ENCODE measurements around the gene H3-3A.

Gene H3-3A

DNA sequence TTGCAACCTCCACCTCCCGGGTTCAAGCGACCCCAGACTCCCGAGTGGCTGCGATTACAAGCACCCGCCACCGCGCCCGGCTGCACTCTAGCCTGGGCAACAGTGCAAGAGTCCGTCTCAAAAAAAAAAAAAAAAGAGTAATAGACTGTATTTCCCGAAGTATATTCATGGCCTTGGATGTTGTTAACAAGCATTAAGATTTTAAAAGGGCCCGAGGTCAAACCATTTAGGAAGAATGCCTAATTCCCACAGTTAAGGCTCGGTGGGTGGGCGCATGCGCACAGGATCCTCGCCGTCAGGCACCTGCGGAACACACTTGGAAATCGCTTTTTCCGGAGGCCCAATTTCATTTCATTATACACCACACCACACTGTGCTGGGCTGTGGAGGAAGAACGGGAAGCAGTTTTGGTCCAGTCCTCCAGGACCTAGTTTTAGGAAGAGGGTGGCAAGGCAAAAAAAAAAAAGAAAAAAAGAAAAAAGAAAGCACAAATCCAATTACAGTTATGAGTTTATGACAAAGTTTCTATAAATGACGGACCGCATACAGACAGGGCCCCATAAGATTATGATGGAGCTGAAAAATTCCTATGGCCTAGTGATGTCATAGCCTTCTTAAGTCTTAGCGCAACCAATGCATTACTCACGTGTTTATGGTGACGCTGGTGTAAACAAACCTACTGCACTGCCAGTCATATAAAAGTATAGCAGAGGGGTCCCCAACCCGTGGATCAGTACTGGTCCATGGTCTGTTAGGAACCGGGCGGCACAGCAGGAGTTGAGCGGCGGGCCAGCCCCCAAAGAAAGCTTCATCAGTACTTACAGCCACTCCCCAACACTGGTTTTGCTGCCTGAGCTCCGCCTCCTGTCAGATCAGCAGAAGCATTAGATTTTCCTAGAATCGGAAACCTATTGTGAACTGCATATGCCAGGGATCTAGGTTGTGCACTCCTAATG lies 38.2 kb downstream of the H3-3A start:
- H3K4me3 ChIP-seq (ENCODE audit: low read length) = peak overlapping the region; percentile 56
- no peaks in the 10 kb centered on the region for H3K36me3 ChIP-seq (replicated peaks; ENCODE audit: insufficient read depth, low read length)
- TF ChIP-seq, protein P1, sequence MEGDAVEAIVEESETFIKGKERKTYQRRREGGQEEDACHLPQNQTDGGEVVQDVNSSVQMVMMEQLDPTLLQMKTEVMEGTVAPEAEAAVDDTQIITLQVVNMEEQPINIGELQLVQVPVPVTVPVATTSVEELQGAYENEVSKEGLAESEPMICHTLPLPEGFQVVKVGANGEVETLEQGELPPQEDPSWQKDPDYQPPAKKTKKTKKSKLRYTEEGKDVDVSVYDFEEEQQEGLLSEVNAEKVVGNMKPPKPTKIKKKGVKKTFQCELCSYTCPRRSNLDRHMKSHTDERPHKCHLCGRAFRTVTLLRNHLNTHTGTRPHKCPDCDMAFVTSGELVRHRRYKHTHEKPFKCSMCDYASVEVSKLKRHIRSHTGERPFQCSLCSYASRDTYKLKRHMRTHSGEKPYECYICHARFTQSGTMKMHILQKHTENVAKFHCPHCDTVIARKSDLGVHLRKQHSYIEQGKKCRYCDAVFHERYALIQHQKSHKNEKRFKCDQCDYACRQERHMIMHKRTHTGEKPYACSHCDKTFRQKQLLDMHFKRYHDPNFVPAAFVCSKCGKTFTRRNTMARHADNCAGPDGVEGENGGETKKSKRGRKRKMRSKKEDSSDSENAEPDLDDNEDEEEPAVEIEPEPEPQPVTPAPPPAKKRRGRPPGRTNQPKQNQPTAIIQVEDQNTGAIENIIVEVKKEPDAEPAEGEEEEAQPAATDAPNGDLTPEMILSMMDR (IDR thresholded peaks at IDR 0.05; ENCODE audit: low read length) = peak; percentile 17; the same call in 1 of the 2 replicates
- TF ChIP-seq EZH2 (optimal IDR thresholded peaks at IDR 0.05; ENCODE audit: low read depth, low read length) = no peak
- peak overlapping the region; percentile 69 for H3K4me2 ChIP-seq (ENCODE audit: low read depth, low read length)
- DNase-seq = peak; percentile 51
- peak overlapping the region; percentile 71 for H2AFZ ChIP-seq (ENCODE audit: low read length)
- no peak overlapping the region for H3K27ac ChIP-seq (ENCODE audit: low read length)
- no peaks in the 10 kb centered on the region for H3K79me2 ChIP-seq (ENCODE audit: low read length)
- peaks cover 5% of the 10 kb centered on the region for H3K4me1 ChIP-seq (ENCODE audit: low read length)
- H3K9ac ChIP-seq (ENCODE audit: low read length) = peak overlapping the region; percentile 23; the same call in 1 of the 2 replicates
- H3K27me3 ChIP-seq (replicated peaks; ENCODE audit: insufficient read depth, low read length) = no peaks in the 10 kb centered on the region
- no peaks in the 10 kb centered on the region for H3K9me2 ChIP-seq (replicated peaks; ENCODE audit: insufficient read depth, low read length)
- no peaks in the 10 kb centered on the region for H3K9me3 ChIP-seq (replicated peaks; ENCODE audit: insufficient read depth, low read length)
- H3F3A ChIP-seq (ENCODE audit: insufficient read depth, low read length) = no peaks in the 10 kb centered on the region; the same call in 1 of the 2 replicates
- no peaks in the 10 kb centered on the region for H4K20me1 ChIP-seq (ENCODE audit: insufficient read depth, low read length)

DNA sequence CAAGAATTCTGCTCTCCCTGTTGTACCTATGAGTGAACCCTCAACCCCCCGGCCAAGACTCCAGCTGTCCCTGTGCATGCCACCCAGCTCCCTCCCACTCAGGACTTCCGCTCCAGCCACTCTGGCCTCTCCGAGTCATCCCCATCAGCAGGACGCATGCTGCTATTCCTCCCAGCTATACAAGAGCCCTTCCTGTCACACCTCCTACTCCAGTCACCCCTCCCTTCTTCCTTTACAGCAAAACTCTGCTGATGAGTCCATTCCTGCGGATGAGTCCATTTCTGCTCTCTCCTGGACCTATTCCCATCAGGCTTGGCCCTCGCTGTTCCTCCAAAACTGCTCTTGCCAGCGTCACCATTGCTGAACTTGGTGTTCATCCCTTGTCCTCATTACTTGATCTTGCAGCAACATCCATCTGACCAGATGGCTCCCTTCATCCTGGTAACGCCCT lies 42.2 kb downstream of the H3-3A start:
- H3K79me2 ChIP-seq (ENCODE audit: low read length) = no peaks in the 10 kb centered on the region
- TF ChIP-seq EZH2 (optimal IDR thresholded peaks at IDR 0.05; ENCODE audit: low read depth, low read length) (no peak), EZH2phosphoT487 (IDR thresholded peaks at IDR 0.05; ENCODE audit: low read length) (no peak)
- TF ChIP-seq, protein P1 (IDR thresholded peaks at IDR 0.05; ENCODE audit: low read length) = no peak
- no peaks in the 10 kb centered on the region for H3K9me3 ChIP-seq (replicated peaks; ENCODE audit: insufficient read depth, low read length)
- H3K4me1 ChIP-seq (ENCODE audit: low read length) = peaks cover 21% of the 10 kb centered on the region
- H2AFZ ChIP-seq (ENCODE audit: low read length) = no peak overlapping the region
- H3K9me2 ChIP-seq (replicated peaks; ENCODE audit: insufficient read depth, low read length) = no peaks in the 10 kb centered on the region
- no peaks in the 10 kb centered on the region for H4K20me1 ChIP-seq (ENCODE audit: insufficient read depth, low read length)
- H3K27me3 ChIP-seq (replicated peaks; ENCODE audit: insufficient read depth, low read length) = no peaks in the 10 kb centered on the region
- DNase-seq = no peak
- no peak overlapping the region for H3K4me3 ChIP-seq (ENCODE audit: low read length)
- no peak overlapping the region for H3K4me2 ChIP-seq (ENCODE audit: low read depth, low read length)
- H3K36me3 ChIP-seq (replicated peaks; ENCODE audit: insufficient read depth, low read length) = no peaks in the 10 kb centered on the region
- no peak overlapping the region for H3K9ac ChIP-seq (ENCODE audit: low read length)
- no peak overlapping the region for H3K27ac ChIP-seq (ENCODE audit: low read length)
- H3F3A ChIP-seq (ENCODE audit: insufficient read depth, low read length) = peaks cover 19% of the 10 kb centered on the region

DNA sequence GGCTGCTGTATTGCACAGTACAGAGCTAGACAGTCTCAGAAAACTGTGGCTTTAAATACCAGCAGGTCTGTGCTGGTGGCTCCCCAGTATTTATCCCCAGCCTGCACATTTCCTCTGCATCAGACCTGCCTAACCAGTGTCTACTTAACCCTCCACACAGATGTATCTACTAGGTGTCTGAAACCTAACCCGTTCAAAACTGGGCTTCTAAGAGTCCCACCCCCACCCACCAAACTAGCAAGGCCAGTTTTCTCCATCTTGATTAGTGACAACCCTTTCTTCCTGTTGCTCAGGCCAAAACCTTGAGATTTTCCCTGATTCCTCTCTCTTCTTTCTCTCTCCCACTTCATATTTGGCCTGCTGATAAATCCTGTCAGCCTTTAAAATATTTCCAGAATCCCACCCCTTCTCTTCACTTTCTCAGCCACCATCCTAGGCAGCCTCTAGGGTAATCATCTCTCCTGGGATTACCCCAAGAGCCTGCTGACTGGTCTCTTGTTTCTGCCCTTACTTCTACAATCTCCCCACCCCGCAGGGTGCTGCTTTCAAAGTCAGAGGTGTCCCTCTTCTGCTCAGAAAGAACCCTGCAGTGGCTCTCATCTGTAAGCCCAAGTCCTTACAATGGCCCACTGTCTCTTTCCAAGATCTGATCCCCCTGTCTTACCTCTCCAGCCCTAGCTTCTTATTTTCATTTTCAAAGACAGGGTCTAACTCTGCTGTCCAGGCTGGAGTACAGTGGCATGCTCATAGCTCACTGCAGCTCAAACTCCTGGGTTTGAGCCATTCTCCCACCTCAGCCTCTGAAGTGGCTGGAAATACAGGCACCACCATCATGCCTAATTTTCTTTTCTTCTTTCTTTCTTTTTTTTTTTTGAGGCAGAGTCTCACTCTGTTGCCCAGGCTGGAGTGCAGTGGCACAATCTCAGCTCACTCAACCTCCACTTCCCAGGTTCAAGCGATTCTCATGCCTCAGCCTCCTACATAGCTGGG lies 45.2 kb downstream of the H3-3A start:
- Histone ChIP-seq H3K27me3 (replicated peaks; ENCODE audit: insufficient read depth, low read length) (no peaks in the 10 kb centered on the region), H3K79me2 (ENCODE audit: low read length) (no peaks in the 10 kb centered on the region), H2AFZ (ENCODE audit: low read length) (peak overlapping the region; percentile 31), H3K9me3 (replicated peaks; ENCODE audit: insufficient read depth, low read length) (no peaks in the 10 kb centered on the region), H3K4me2 (ENCODE audit: low read depth, low read length) (no peak overlapping the region), H4K20me1 (ENCODE audit: insufficient read depth, low read length) (no peaks in the 10 kb centered on the region), H3K4me3 (ENCODE audit: low read length) (no peak overlapping the region), H3K9ac (ENCODE audit: low read length) (no peak overlapping the region), H3K9me2 (replicated peaks; ENCODE audit: insufficient read depth, low read length) (no peaks in the 10 kb centered on the region), H3K27ac (ENCODE audit: low read length) (no peak overlapping the region; the same call in 1 of the 2 replicates), H3K36me3 (replicated peaks; ENCODE audit: insufficient read depth, low read length) (no peaks in the 10 kb centered on the region), H3F3A (ENCODE audit: insufficient read depth, low read length) (peaks cover 47% of the 10 kb centered on the region), H3K4me1 (ENCODE audit: low read length) (peaks cover 35% of the 10 kb centered on the region)
- no peak for DNase-seq
- no peak for TF ChIP-seq EZH2phosphoT487 (IDR thresholded peaks at IDR 0.05; ENCODE audit: low read length)
- TF ChIP-seq, protein P1 (IDR thresholded peaks at IDR 0.05; ENCODE audit: low read length) = 0 out of 2 replicates have a peak, but pooled peaks have one; percentile 3
